GM18519 (cell line): Measurements from ENCODE around the gene BORCS8.

Source experiments
- ATAC-seq: cut with Tn5 transposase; IDR thresholded peaks from one replicate; pipeline ENCODE4 v1.9.1; 2021; ENCODE audit warnings: mild to moderate bottlenecking, moderate library complexity; ENCODE audit not compliant: unreplicated experiment, low FRiP score

Gene BORCS8

GRCh38 chr19:19214892-19215291 is 22.9 kb upstream of the BORCS8 start:
- ATAC-seq: no peak

DNA sequence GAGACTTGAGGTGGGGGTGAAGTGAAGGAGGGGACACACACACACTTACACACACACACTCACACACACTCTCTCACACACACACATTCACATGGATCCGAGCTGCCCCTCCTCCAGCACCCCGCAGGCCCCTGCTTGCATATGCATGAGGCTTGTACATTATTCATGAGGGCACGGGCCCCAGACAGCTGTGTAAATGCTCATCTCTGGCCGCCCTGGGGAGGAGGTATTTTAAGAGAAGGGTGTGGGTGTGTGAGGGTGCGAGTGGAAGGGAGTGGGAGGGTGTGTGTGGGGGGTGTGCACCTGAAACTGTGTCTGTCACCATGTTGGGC is 22.2 kb upstream of the BORCS8 start:
- ATAC-seq: no peak

DNA sequence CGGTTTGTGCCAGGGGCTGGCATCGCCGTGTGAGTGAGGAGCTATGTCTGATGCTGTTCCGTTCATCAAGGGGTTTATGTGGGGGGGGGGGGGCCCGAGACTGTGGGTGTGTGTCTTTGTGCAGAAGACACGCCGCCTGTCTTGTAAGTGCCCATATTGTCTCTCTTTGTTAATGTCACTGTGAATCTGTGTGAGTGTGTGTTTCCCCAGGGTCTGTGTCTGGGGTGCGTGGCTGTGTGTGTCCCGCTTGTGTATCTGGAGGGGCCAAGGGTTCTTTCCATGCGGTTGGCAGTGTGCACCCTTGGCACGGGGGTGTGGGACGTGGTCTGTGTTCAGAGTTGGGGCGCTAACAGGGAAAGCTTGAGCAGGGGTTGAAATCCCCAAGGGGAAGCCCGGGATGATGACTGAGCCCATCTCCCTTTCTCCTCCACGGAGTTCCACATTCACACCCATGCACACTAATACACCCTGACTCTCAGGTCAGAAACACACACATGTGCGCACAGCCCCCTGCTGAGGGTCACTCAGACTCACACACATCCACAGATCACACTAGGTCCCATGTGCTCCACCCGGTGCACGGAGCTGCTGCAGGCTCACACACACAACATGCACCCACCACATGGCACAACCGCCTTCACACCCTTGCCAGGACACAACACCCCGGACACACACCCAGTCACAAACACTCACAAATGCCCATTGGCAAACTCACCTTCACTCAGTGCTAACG is 21.6 kb upstream of the BORCS8 start:
- no peak for ATAC-seq

DNA sequence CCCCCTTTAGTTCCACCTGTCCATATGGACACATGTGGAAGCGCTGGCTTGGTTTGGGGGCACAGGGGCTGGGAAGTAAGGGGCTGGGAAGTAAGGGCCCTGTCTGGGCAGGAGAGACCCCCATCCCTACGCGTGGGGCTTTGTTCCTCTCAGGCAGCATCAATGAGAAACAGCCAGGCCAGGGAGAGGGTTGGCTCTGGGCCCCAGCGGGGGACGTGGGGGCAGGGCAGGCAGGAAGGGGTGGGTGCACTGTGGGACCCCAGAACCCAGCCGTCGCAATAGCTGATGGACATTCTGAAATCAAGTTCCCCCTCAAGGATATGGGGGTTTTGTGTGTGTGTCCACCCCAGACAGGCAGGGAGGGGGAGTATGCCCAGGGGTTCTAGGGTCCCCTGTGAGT is 21.0 kb upstream of the BORCS8 start:
- ATAC-seq: no peak

DNA sequence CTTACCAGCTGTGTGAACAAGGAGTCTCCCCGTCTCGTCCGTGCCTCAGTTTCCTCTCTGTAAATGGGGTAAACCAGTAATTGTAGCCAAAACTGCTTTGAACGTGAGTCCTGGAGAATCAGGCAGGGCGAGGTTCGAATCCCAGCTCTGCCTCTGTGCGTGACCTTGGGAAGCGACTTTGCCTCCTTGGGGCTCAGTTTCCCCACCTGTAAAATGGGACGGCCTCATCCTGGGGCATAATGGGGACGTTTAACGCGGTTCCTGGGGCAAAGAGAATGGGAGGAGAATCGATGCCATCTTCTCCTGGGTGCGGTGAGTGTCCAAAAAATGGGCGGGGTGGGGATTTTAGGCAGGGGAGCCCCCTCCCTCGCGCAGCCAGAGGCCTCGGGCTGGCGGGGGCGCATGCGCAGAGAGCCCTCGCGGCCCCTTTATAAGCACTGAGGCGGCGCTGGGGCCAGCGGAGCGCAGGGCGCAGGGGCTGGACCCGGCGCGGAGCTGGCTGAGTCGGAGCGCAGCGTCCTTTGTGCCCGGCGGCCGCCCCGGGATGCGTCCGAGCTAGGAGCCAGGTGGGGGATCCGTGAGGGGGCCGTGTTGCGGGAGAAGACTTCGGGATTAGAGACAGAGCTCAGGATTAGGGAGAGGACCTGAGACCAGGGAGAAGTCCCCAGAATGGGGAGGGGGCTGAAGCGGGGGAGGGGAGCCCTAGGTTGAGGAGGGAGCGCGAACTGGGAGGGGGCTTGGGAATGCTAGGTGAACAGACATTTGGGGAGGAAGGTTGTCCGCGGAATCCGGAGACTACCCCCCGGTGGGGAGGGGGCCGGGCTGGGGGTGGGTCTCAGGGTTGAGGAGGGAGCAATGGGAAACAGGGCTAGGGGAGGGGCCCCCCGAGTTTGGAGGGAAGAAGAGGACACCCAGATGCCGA is 19.8 kb upstream of the BORCS8 start, which contains the start of gene NCAN:
Gene NCAN (plus strand): TSS at position 460 of the 922 bp plus-strand sequence. CDS start 4,996 bp downstream, outside the sequence.
- ATAC-seq: no peak

GRCh38 chr19:19209372-19209771 is 17.4 kb upstream of the BORCS8 start:
- no peak for ATAC-seq

DNA sequence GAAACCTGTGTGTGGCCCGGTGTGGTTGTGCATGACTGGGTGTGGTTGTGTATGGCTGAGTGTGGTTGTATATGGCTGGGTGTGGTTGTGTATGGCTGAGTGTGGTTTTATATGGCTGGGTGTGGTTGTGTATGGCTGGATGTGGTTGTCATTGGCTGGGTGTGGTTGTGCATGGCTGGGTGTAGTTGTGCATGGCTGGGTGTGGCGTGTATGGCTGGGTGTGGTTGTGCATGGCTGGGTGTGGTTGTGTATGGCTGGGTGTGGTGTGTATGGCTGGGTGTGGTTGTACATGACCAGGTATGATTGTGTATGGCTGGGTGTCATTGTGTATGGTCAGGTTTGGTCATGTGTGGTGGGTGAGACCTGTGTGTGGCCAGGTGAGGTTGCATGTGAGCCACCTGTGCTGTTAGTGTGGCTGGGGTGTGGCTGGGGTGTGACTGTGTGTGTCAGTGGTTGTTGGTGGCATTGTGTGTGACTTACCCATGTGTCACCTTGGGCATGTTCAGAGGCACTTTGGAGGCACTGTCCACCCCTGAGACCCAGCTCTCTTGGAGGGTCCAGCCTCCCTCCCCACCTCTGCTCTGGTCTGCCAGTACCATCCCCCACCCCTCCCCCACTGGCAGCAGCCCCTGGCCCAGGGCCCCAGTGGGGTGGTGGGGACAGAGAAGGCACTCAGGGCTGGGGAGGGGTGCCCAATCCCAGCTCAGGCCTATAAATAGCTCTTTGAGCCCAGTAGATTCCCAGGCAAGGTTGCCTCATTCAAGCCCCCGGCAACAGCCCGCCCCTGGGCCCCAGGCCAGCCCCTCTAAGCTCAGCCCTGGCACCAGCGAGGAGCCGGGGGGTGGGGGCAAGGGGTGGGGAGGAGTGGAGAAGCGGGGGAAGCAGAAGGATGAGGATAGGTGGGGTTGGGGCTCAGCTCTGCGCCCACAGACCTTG is 16.0 kb upstream of the BORCS8 start:
- ATAC-seq: no peak

DNA sequence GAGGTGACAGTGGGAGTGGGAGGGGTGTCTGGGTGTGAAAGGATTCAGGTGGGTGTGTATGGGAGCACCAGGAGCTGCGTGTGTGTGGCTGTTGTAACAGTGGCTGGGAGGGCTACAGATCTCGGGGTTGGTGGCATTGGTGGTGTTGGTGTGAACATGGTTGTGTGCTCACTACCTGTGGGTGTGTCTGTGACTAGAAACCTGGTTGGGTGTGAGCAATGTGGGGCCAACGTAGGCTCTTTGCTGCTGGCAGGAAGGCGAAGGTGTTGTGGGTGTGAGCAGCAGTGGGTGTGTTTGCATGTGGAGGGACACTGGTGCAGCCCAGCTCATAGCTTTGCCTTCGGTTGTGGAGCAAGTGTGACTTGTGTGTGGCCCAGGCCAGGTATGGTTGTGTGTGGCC is 15.0 kb upstream of the BORCS8 start:
- no peak for ATAC-seq

DNA sequence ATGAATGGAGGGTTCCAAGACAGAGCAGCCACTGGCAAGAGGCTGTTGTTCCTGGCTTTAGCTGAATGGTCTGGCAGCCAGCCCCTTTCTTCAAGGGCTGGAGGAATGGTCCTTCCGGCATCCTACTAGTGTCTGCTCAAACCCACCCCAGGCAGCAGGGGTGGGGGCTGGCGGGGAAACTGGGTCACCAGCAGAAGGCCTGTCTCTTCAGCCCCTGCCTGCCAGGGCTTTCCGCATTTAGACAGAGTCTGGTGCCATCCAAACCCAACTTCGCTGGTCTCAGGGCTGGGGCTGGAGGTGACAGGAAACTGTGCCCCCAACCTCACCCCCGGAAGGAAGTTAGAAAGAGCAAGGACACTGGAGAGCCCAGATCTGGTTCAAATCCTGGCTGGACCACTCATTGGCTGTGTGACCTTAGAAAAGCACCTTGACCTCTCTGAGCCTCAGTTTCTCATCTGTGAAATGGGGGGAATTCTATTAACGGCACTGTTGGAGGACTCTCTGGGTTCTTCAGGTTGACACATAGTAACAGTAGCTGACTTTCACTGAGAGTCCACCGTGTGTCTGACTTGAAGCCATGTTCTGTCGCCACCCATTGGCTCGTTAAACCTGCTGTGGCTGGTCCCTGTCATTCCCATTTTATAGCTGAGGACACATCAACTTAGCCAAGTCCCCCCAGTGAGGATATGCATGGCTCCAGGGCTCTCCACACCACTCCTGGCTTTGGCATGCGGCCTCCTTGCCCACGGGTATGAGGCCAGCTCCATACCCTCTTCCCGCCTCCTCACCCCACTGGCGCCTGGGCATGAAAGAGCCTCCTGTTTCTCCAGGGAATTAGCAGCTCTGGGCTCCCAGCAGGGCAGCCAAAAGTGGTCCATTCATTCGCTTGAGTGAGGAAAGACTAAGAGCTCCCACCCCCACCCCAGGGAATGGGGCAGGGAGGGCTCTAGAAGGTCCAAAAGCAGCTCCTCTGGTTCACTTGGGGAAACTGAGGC is 13.8 kb upstream of the BORCS8 start:
- no peak for ATAC-seq

DNA sequence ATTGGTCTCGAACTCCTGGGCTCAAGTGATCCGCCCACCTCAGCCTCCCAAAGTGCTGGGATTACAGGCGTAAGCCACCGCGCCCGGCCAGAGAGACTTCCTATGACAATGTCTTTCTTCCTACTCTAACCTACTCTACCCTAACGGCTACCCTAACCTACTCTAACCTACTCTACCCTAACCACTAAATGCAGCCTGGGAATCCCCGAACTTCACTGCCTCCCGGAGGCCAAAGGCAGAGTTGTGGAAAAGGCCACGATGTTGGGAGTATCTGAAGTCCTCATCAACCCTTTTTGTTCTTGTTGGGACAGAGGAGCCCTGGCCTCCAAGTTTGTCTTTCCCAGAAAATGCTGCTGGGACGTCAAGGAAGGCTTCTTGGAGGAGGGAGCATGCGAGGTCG is 12.2 kb upstream of the BORCS8 start:
- ATAC-seq: no peak

DNA sequence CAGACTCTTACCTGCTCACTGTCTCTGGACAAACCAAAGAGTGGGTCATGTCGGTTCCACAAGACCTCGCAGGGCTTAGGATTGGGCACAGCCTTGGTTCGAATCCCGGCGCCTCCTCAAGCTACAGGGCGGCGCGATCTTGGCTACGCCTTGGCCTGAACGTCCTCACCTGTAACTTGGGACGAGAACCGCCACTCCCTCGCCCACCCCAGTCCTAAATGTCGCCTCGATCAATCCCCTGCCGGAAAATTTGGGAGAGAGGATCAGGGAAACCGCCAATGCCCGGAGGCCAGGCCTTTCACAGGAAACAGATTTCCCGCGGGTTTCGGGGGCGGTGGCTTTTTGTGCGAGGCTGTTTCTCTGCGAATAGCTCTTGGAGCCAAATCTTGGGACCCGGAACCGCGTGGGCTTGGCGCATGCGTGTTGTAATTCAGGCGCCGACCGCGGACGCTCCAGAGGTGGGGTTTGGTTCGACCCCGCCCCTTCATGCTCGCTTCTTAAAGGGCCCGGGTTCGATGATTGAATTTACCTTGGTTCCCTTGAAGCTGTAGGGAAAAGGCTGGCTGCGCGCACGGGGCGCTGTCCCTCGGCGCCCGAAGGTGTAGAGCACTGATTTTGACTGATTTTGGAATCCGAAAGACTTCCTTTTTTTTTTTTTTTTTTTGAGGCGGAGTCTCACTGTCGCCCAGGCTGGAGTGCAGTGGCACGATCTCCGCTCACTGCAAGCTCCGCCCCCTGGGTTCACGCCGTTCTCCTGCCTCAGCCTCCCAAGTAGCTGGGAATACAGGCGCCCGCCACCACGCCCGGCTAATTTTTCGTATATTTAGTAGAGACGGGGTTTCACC is 11.3 kb upstream of the BORCS8 start, which contains the start of gene NR2C2AP:
Gene NR2C2AP (minus strand): TSS at position 403 of the 845 bp plus-strand sequence. CDS start 354 bp downstream, at position 49.
- ATAC-seq: peak; percentile 43

DNA sequence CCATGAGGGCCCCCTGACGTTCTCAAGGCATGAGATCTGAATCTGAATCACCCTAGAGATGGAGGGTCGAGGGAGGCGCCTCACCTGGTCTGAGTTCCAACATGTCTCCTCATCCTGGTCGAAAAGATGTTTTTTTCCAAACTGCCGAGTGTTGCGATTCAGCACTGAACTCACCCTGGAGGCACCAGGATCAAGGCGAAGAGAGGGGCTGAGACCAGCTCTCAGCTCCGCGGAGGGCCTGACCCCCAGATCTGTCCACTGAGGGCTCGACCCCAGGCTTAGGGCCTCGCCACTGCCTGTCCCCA is 10.7 kb upstream of the BORCS8 start:
- no peak for ATAC-seq

GRCh38 chr19:19201697-19202630 is 10.0 kb upstream of the BORCS8 start:
- ATAC-seq: no peak

DNA sequence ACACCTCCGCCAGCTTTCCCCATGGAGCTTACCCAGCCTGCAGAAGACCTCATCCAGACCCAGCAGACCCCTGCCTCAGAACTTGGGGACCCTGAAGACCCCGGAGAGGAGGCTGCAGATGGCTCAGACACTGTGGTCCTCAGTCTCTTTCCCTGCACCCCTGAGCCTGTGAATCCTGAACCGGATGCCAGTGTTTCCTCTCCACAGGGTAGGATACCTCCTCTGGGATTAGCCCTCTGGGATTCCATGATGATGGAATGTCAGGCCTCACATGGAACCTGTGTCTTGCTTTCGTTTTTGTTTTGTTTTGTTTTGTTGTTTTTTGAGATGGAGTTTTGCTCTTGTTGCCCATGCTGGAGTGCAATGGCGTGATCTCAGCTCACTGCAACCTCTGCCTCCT is 2.0 kb upstream of the BORCS8 start:
- no peak for ATAC-seq

DNA sequence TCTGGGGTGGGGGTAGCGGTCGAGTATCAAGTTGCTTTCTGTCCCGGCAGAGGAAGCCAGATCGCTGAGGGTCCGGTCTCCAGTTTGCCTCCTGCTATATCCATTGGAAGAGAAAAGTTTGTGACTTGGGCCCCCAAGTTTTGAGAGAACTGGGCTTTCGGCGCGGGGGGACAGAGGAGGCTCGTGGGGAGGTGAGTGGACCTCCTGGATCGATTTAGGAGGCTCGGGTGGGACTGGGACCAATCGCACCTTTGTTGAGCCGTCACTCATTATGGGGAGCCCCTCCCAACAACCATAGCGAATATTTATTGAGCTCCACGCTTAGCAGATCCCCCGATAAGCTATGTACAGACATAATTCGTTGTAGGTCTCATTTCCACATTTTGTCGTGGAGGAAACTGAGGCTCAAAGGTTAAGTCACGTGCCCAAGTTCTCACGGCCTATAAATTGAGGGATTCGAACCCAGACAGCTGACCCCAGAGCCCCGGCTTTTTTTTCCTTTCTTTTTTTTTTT is 1.0 kb upstream of the BORCS8 start:
- ATAC-seq: no peak

- ATAC-seq: no peak
Measured at GRCh38 chr19:19191768-19192077, 229 bp downstream of the BORCS8 start.

DNA sequence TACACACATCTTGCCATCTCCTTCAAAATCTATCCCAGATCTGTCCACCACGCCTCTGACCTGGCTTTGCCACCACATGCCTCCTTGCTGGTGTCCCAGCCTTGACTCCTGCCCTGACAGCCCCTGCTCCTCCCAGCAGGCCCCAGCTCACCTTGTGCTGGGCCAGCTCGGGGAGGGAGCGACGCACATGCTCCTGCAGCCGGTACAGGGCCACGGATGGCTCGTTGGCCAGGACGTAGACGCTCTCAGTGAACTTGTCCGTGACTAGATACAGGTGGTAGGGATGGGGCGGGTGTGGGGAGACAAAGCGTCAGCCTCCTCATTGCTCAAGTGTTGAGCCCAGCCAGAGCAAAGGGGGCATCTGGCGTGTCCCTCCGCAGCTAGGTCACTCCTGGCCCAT is 5.2 kb downstream of the BORCS8 start:
- no peak for ATAC-seq
